GM21825 (cell line): ENCODE data around the gene MAPRE2.
A peak's percentile ranks its signal among the peaks of the same experiment; 100 is the strongest.

Experiments used
- ATAC-seq: cut with Tn5 transposase; IDR thresholded peaks from one replicate; pipeline ENCODE4 v1.9.1; 2021; ENCODE audit warnings: mild to moderate bottlenecking, moderate library complexity; ENCODE audit not compliant: unreplicated experiment

MAPRE2 gene

DNA sequence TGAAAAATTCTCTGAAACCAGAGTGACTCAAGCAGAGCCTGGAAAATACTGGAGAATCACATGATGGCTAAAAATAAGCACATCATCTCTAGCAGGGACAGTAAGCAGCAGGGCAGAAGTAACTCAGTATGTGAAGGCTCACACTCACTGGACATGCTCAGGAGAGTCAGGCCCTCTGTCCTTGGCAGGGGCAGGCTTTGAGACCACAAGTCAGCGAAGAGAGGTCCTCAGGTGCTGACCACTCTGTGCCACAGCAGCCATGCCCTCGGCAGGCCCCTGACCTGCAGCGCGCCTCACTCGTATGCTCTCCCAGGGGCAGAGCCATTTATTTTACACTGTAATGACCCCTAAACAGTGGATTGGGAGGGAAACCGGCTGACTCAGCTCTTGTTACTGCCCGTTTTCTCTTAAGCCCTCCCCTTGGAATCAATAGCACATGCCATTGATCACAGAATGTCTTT lies 76.8 kb downstream of the MAPRE2 start:
- ATAC-seq, result no peak

DNA sequence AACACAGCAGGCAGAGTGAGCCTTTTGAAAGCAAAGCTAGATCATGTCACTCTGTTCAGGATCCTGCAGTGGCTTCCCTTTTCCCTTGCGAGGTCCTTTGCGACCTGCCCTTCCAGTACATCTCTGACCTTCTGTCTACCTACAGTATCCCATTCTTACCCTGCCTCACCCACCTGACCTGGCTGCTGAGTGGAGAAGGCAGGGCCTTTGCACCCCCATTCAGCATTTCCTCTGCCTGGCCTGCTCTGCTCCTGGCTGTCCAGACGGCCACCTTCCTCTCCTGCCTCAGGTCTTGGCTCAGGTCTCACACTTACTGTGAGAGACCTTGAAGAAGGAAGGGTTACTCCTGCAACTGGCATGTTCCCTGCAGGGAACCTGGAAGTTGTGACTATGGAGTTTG lies 77.4 kb downstream of the MAPRE2 start:
- no peak for ATAC-seq

DNA sequence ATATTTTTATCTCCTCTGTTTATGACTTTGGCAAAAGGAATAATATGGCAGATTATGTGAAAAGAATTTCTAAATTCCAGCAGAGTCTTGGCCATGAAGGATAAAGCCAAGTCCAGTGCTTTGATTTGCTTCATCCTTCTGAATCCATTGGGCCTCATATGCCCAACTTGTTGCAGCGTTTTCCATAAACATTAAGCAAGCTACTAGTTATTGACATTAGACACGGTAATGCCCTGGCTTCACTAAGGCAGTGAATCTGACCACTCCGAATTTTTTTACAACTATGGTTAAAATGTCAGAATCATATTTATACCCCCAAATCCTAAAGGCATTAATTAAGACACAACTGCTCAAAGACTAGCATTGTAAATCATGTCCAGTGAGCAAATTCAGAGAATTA lies 79.8 kb downstream of the MAPRE2 start:
- no peak for ATAC-seq

DNA sequence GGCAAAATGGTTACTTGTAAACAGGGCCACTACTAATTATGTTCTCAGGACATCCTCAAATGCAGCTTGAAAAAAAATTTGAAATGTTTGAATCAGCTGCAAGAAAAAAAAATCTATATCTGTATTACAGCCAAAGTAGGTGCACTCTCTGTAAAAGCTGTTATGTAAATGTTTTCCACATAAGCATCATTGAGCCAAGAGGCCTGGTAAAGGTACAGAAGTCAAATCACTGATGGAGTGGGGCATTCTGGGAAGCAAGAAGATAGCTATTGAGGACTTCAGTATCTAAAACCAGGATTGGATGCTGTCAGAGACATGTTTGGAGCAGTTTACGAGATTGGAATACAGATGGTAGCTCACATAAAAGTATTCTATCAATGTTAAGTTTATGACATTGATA lies 80.3 kb downstream of the MAPRE2 start:
- no peak for ATAC-seq

DNA sequence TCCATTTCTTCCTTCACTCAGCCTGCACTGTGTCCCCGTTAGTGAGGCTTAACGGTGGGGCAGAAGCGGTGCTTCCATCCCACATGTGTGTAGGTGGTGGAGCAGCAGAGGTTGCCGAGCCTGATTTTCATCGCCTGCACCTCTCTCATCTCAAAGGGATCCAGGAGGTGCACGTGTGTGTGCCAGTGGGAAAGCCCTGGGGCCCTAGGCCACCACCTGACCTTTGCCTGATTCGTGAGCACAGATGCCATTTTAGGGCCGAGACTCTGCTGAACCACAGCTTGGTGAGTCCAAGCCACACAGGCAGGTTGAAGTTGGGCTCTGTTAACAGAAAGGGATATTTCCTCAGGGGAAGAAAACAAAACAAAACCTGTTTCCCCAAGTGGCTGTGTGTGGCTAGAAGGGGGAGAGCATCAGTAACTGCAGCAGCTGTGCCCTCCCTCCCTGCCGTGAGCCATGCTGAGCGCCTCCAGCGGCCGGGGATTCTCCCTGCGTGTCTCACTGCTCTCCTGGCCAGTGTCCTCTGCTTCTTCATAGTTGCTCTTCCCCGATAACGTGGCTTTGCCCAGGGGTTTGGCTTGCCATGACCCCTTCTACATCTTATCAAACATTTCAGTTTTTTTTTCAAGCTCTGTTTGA lies 81.5 kb downstream of the MAPRE2 start:
- ATAC-seq, result peak; percentile 93

DNA sequence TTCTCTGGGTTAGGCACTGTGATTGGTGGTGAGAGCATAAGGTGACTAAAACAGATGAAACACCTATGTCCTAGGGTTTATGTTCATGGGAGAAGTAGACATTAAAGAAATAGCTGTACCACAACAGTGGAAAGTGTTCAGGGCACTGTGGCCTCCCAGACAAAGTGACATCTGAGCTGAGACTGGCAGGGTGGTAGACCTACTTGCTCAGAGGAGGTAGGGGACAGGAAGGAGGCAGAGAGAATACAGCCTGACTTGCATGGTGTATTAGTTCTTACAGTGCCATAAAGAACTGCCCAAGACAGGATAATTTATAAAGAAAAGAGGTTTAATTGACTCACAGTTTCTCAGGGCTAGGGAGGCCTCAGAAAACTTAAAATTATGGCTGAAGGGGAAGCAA lies 82.6 kb downstream of the MAPRE2 start:
- no peak for ATAC-seq

DNA sequence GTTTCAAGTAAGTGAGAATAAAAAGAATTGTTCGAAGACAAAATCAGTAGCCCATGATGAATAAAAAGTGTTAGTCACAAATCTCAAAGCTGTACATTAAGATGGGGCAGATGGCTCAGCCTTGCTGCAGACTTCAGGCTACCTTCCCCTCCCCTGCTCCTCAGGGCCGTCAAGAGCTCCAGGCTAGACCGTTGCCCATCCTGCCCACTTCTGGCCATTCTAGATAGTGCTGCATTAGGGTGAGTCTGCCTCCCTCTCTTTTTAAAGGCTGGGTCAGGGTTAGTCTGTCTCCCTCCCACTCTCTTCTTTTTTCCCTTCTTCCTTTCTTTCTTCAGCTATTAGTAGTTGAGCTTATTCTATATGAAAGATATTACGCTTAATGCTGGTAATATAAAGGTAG lies 86.0 kb downstream of the MAPRE2 start:
- ATAC-seq, result no peak

DNA sequence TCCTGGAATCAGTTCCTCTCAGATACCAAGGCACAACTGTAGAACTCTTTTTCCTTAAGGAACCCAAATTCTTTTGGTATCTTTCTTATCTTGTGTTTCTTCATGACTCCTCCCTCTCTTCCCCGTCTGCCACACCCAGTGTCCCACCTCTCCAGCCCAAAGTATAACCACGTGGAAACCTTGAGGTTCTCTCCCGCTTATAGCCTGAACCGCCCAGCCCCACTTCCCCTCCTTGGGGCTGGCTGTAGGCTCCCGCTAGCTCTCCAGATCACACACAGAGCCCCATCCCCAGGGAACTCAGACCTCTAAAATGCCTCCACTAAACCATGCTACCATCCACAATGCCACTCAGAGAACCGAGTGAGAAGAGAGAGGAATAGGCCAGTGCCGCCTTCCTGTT lies 87.5 kb downstream of the MAPRE2 start:
- ATAC-seq, result no peak

DNA sequence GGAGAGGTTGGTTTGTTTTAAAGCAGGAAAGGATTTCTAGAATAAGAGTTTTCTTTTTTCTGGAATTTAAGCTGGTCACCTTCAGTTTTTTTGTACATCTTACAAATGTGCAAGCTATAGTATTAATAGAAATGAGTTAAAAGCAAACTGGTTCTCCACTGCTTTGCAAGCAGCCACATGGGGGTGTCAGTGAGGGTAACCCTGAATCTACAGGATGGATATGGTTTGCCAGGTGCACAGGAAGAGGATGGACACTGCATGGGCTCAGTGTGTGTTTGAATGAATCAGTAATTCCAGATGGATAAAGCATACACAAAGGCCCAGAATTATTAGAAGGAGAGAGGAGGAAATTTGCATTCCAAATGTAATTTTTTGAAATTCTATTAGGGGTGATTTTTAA lies 89.0 kb downstream of the MAPRE2 start:
- ATAC-seq, result no peak

DNA sequence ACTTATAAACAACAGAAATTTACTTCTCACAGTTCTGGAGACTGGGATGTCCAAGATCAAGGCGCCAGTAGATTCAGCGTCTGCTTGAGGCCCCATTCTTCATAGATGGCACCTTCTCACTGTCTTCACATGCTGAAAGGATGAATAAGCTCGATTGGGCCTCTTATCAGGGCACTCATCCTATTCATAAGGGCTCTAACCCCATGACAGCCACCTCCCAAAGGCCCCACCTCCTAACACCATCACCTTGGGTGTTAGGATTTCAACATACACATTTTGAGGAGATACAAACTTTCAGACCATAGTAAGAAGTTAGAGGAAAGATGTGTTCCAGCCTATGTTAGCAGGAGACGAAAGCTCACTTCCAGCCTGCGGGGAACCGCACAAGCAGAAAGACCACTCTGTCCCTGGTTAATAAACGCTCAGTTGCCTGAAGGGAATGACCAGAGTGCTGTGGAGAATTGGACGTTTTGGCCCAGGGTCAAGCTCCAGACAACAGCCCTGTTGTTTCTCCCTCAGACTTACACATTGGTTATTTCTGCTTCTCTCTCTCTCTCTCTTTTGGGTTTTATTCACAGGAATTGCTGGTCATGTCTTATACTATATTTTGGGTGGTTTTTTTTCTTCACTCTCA lies 90.3 kb downstream of the MAPRE2 start:
- ATAC-seq, result no peak

DNA sequence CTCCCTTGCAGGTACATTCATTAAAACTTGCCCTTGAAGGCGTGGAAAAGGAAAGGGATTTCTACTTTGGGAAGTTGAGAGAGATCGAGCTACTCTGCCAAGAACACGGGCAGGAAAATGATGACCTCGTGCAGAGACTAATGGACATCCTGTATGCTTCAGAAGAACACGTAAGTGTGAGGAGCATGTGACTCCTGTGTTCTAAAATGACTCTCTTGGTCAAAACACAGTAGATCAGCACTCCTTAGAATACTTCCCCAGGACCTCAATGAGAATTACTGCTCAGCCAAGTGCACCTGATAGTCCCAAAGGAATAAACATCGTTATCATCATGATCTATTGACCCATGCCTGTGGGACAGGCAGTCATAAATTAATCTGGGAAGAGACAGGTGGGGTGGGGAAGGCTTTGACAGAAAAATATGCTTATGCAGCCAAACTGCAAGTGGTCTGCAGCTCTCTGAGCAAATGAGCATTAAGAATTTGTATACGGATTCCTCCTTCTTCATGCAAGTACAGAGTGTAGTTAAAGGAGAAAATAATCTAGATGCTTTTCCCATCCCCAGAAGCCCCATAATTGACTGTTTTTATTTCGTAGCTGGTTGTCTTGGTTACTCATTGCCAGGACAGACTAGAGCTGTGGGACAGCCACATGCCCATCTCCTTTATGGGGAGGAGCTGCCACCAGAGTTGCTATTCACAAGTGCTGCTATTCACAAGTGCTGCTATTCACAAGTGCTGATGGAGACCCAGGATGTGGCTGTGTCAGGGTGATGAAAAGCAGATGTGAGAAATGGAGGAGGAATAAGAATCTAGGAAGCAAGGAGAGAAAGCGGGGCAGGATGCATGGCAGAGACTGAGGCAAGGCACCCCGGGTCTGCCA lies 91.0 kb downstream of the MAPRE2 start:
- ATAC-seq, result no peak

DNA sequence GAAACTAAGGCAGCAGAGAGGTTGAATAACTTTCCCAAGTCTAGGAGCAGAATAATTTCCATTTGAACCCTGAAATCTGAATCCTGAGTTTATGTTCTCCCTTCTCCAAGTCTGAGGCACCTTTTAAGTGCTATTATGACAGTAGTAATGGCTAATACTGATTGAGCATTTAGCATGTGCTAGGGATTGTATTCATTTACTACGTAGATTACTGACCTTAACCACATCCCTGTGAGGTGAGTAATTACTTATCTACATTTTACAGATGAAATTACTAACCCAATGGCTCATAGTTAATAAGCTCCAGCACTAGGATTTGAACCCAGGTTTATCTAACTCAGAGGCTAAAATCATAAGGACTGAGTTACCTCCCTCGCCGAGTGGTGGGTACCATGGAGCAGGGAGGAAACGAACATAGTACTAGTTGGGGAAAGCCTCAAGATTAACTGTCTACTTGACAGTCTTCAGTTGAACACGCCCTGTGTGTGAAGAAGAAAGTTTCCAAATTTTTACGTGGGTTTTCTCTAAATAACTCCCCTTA lies 93.0 kb downstream of the MAPRE2 start:
- no peak for ATAC-seq

DNA sequence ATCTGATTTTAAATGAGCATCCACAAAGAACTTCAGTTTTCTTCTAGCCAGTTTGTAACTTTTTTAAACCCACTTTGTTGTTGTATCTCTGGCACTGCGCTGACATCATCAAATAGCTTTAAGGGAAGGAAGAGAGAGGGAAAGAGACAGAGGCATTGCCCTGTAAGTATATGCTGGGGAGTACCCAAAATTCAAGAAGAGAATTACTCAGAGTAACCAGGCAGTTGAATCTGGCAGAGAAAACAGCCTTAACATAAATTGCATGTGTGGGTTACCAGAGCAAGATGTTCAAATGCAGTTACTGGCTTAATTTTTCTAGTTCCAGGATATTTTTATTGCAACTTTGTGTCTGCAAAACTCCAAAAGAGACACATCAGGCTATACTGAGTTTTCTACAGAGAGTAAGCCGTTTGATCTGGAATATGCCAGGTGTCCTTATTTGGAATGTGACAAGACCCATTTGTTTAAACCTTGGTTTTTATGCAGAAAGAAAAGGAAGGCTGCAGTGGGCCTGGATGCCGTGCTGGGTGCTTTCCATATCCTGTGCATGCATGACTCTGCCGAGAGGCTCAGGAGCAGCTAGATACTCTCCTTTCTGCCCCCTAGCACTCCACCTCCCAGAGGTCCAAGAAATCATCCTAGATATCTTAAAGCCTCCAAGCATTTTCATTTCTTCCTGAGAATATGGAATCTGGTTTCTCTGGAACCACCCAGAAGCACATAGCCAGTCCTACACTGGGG lies 93.7 kb downstream of the MAPRE2 start:
- no peak for ATAC-seq

DNA sequence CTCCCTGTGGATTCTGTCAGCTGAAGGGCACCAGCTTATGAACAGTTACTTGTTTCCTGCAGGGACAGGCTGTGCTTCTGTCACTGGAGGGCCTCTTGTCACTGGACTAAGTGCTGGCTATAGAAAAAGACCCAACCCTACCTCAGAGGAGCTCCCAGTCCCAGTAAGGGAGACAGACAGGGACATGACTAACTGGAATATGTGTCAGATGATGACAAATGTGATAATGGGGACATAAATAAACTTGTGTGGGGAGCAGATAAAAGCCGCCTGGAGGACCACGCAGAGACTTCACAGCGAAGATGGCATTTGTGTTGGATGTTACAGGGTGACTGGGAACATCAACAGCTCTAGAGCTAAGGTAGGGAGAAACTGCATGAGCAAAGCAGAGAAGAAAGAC lies 95.0 kb downstream of the MAPRE2 start:
- no peak for ATAC-seq

DNA sequence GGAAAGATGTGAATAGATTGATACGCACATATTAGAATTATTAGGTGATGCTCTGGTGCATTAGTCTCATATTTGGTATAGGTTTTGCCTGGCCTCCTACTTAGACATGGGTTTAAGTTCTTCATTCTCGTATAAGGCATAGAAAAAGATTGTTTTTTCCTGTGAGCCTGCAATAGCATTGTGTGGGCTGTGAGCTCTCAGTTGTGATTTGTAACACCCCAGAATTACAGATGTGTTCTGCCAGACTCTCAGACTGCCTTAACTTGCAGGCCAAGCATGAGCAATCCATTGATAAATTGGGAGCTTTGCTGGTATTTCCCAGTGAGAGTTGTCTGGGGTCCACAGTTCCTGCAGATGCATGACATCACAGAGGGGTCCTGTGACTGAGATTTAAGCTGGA lies 95.7 kb downstream of the MAPRE2 start:
- ATAC-seq, result no peak

DNA sequence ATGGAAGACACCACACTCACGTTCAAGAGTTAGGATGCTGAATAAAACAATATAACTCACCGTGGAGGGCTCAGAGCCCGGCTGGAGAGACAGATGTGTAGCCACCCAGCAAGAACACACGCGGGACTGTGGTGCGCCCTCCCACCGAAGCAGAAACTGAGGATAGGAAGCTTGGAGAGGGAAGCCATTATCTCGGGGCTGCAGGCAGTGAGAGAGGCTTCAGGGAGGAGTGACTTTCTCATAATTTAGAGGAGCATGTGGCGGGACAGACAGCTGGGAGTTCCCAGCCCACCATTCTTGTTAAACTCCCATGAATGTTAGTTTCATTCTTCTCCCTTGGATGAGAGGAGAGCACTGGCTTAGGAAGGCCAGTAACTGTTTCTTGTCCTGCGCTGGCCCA lies 96.4 kb downstream of the MAPRE2 start:
- no peak for ATAC-seq

DNA sequence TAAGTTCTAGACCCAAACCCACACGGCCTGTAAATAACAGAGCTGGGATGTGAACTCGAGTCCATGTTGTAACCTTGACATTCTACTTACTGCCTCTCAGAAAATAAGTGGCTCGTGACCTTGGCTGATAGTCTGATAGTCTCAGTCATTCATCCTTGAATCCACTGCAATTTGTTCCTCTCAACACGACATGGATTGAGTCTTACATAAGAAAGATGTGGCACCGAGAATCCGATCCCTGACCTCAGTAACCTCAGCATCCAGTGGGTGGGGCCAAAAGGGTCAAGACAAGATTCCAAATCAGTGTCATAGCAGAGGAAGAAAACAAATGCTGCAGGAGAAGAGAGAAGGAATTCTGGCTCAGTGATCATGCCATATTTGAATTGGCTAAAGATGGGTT lies 97.6 kb downstream of the MAPRE2 start:
- no peak for ATAC-seq

DNA sequence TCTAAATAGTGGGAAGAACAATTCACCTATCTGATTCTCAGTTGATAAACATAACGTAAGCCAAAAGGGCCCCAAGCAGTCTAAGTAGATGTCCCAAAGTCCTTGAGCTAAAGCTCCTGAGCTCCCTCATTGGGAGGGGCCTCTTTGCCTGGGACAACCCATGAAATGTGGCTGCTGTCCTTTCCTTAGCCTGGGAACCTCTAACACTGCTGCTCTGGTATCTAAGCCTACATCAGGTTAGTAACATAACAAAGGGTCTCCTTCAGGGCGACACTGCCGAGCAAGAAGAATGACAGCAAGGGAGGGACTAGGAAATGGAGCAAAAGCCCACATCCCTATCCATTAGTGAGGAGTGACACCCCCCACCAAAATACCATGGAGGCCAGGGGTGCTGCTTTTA lies 98.3 kb downstream of the MAPRE2 start:
- no peak for ATAC-seq

DNA sequence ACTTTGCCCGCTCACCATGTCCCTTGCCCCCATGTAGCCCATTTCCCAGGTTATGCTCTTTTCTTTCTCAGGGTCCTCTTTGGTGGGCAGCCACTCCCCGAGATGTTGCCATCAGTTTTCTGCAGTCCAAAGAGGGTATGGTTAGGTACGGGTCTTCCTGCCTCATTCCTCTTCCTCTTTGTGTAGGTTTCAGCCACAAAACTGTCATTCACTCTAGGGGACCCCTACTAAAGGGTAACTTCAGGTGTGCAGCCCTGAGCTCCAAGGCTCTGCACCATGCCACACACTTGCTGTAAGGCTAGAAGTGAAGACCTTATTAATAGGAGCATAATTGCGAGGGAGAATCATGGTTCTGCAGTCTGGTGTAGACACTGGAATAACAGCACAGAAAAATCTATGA lies 99.9 kb downstream of the MAPRE2 start:
- ATAC-seq, result no peak

DNA sequence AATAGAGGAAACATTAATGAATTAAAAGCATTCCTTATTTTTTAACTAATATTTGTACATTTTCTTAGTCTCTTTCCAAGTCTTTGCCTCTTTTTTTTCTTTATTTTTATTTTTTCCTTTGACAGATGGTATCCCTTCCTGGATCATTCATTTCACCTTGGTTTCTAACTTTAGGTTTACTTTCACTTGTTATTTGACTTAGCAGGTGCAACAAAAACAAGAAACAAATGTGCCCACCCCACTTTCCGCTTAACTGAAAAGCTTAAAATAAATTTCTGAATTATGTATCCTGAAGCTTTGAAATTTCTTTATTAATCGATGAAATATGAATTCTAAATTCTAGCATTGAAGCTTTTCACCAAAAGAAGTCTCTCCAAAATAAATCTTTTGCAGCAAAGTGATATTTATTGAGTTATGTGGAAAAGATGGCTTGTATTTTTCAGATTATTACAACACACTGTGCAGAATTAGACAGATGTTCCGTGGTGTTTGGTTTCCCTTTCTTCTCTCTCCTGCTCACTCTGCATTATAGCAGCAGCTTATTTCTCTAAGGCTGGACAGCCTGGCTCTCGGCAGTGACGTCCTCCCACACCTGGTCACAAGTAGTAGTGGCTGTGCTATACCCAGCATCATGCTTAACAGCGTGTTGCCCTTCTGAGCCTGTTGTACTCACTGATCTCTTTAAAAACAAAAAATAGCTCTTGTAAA lies 100.5 kb downstream of the MAPRE2 start:
- ATAC-seq, result no peak

DNA sequence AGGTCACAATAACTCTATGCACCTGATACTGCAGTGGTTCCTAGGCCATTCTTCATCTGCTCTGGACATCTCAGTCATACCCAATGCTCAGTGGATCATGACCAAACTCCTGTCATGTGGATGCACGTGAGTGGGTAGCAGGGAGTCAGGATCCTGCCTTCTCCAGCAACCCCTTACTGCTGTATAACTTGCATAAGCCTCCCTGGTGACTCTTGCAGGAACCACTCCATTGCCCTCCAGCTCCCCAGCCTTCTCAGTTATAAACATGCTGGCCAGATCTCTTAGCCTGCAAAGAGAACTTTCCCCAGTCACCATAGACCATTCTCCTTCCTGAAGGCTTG lies 101.0 kb downstream of the MAPRE2 start:
- no peak for ATAC-seq
